ENCODE results near the gene ABCB8.

ABCB8 gene

GRCh38 chr7:151053751-151054150 is 25.5 kb downstream of the ABCB8 start:
- TF ChIP-seq EZH2phosphoT487 (IDR thresholded peaks at IDR 0.05; ENCODE audit: borderline replicate concordance) (no peak), CTCF (conservative IDR thresholded peaks at IDR 0.05; ENCODE audit: low read length) (no peak)
- Histone ChIP-seq H4K20me1 (ENCODE audit: insufficient read depth, low read length, poor library complexity, severe bottlenecking) (no peaks in the 10 kb centered on the region), H2AFZ (ENCODE audit: low read length) (no peak overlapping the region), H3K27me3 (ENCODE audit: insufficient read depth, low read length, poor library complexity, severe bottlenecking) (no peaks in the 10 kb centered on the region), H3K36me3 (ENCODE audit: insufficient read depth, low read length) (no peaks in the 10 kb centered on the region), H3K4me1 (ENCODE audit: insufficient read depth, low read length, poor library complexity, severe bottlenecking) (peaks cover 27% of the 10 kb centered on the region), H3K4me3 (ENCODE audit: low read length, poor library complexity, severe bottlenecking) (no peak overlapping the region), H3F3A (ENCODE audit: low read depth) (no peaks in the 10 kb centered on the region), H3K9me3 (ENCODE audit: insufficient read depth, low read depth, low read length) (no peaks in the 10 kb centered on the region), H3K79me2 (ENCODE audit: insufficient read depth, low read length) (peaks cover 11% of the 10 kb centered on the region; the same call in 1 of the 2 replicates), H3K9me2 (replicated peaks; ENCODE audit: low read depth, low read length) (no peaks in the 10 kb centered on the region), H3K4me2 (ENCODE audit: low read depth, low read length, poor library complexity, severe bottlenecking) (peak overlapping the region; percentile 77), H3K9ac (ENCODE audit: low read depth, low read length, poor library complexity, severe bottlenecking) (peak overlapping the region; percentile 73)

- Histone ChIP-seq H4K20me1 (ENCODE audit: insufficient read depth, low read length, poor library complexity, severe bottlenecking) (peaks cover 14% of the 10 kb centered on the region), H3K79me2 (ENCODE audit: insufficient read depth, low read length) (peaks cover 26% of the 10 kb centered on the region), H3F3A (ENCODE audit: low read depth) (no peaks in the 10 kb centered on the region), H3K27me3 (ENCODE audit: insufficient read depth, low read length, poor library complexity, severe bottlenecking) (no peaks in the 10 kb centered on the region), H3K9me3 (ENCODE audit: insufficient read depth, low read depth, low read length) (no peaks in the 10 kb centered on the region), H3K4me2 (ENCODE audit: low read depth, low read length, poor library complexity, severe bottlenecking) (peak overlapping the region; percentile 93), H3K4me1 (ENCODE audit: insufficient read depth, low read length, poor library complexity, severe bottlenecking) (peaks cover 38% of the 10 kb centered on the region), H3K9me2 (replicated peaks; ENCODE audit: low read depth, low read length) (no peaks in the 10 kb centered on the region), H3K9ac (ENCODE audit: low read depth, low read length, poor library complexity, severe bottlenecking) (peak overlapping the region; percentile 78), H3K4me3 (ENCODE audit: low read length, poor library complexity, severe bottlenecking) (no peak overlapping the region), H2AFZ (ENCODE audit: low read length) (no peak overlapping the region), H3K36me3 (ENCODE audit: insufficient read depth, low read length) (no peaks in the 10 kb centered on the region)
- TF ChIP-seq CTCF (conservative IDR thresholded peaks at IDR 0.05; ENCODE audit: low read length) (peak; percentile 22; the same call in 1 of the 2 replicates), EZH2phosphoT487 (IDR thresholded peaks at IDR 0.05; ENCODE audit: borderline replicate concordance) (no peak)
Observed at GRCh38 chr7:151056283-151056665, 28.0 kb downstream of the ABCB8 start.

- H3K9me2 ChIP-seq (replicated peaks; ENCODE audit: low read depth, low read length) = no peaks in the 10 kb centered on the region
- TF ChIP-seq CTCF (conservative IDR thresholded peaks at IDR 0.05; ENCODE audit: low read length) = no peak
- TF ChIP-seq EZH2phosphoT487 (IDR thresholded peaks at IDR 0.05; ENCODE audit: borderline replicate concordance) = no peak
- H3K27me3 ChIP-seq (ENCODE audit: insufficient read depth, low read length, poor library complexity, severe bottlenecking) = no peaks in the 10 kb centered on the region
- peak overlapping the region; percentile 93 for H3K4me2 ChIP-seq (ENCODE audit: low read depth, low read length, poor library complexity, severe bottlenecking)
- peaks cover 32% of the 10 kb centered on the region for H3K79me2 ChIP-seq (ENCODE audit: insufficient read depth, low read length)
- H4K20me1 ChIP-seq (ENCODE audit: insufficient read depth, low read length, poor library complexity, severe bottlenecking) = peaks cover 20% of the 10 kb centered on the region
- no peaks in the 10 kb centered on the region for H3F3A ChIP-seq (ENCODE audit: low read depth)
- H3K36me3 ChIP-seq (ENCODE audit: insufficient read depth, low read length) = no peaks in the 10 kb centered on the region
- peak overlapping the region; percentile 83; the same call in 1 of the 2 replicates for H2AFZ ChIP-seq (ENCODE audit: low read length)
- no peaks in the 10 kb centered on the region for H3K9me3 ChIP-seq (ENCODE audit: insufficient read depth, low read depth, low read length)
- peak overlapping the region; percentile 78 for H3K9ac ChIP-seq (ENCODE audit: low read depth, low read length, poor library complexity, severe bottlenecking)
- peak overlapping the region; percentile 93 for H3K4me3 ChIP-seq (ENCODE audit: low read length, poor library complexity, severe bottlenecking)
- H3K4me1 ChIP-seq (ENCODE audit: insufficient read depth, low read length, poor library complexity, severe bottlenecking) = peaks cover 44% of the 10 kb centered on the region
Observed at GRCh38 chr7:151056666-151057505, 28.6 kb downstream of the ABCB8 start.
